Measurements from ENCODE around the gene MYMK.

- TF ChIP-seq YY1 (IDR thresholded peaks at IDR 0.05; ENCODE audit: insufficient read depth, insufficient read length) (no peak), ZNF274 (IDR thresholded peaks at IDR 0.05; ENCODE audit: low read depth, low read length) (no peak)
Measured at GRCh38 chr9:133474215-133474614, 50.5 kb downstream of the MYMK start.

Measured in NT2/D1 (cell line).